Endothelial cell of umbilical vein (primary cell): ENCODE data around the gene HDAC1.

ENCODE experiments used
- EZH2 ChIP-seq: IDR thresholded peaks from 2 replicates; pipeline ENCODE4 v1.6.1; 2012; ENCODE audit warnings: borderline replicate concordance, low read depth, mild to moderate bottlenecking, moderate library complexity, low read length, inconsistent platforms; ENCODE audit not compliant: severe bottlenecking
- POLR2AphosphoS5 ChIP-seq: IDR thresholded peaks from 2 replicates; pipeline ENCODE4 v1.6.1; 2012; ENCODE audit warnings: low read depth, mild to moderate bottlenecking, control low read depth, low read length, moderate library complexity; ENCODE audit not compliant: insufficient read depth

DNA sequence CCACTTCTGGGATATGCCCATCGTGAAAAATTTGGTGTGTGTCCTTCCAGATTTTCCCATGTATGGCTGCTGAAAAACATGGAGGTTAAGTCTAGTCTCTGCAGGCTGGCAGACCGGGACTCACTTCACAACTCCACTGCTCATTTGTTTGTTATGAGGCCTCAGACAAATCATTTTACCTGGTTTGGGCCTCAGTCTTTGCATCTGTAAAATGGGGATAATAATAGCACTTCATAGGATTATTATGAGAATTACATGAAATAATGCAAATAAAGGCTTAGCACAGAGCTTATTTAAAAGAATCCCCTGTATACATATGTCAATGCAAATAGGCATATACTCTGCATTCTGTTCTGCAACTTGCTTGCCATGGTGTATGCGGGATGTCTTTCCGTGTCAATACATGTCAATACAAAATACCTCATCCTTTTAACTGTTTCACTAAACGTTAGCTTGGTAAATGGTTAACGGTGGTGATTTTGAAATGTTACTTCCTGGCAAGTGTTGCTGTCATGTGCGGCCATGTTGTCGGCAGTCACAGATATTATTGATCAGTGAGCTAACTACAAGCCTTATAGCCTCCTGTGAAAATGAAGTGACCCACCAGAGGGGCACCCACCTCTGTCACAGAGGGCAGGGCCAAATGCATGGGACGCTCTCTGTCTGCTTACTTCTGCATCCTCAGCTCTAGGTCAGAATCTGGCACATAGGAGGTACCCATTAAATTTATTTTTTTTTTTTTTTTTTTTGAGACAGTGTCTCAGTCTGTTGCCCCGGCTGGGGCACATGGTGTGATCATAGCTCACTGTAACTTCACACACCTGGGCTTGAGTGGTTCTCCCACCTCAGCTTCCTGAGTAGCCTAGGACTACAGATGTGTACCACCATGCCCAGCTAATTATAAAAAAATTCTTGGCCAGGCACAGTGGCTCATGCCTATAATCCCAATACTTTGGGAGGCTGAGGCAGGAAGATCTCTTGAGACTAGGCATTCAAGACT is 36.5 kb upstream of the HDAC1 start:
- no peak for TF ChIP-seq EZH2
- TF ChIP-seq POLR2AphosphoS5, result no peak
